HL-60 (cell line): ENCODE data around the gene TNFSF4.

Experiments used
- GABPA ChIP-seq: IDR thresholded peaks from 2 replicates; pipeline ENCODE4 v1.6.1; 2012; ENCODE audit warnings: low read depth
- POLR2AphosphoS5 ChIP-seq: IDR thresholded peaks from 2 replicates; pipeline ENCODE4 v1.6.1; 2012; ENCODE audit warnings: low read depth
- SPI1 ChIP-seq: IDR thresholded peaks from 2 replicates; pipeline ENCODE4 v1.6.1; 2012; ENCODE audit warnings: low read depth, mild to moderate bottlenecking, borderline replicate concordance
- TF ChIP-seq, protein P1 (sequence below): IDR thresholded peaks from one replicate; pipeline ENCODE4 v1.5.1; 2011; ENCODE audit warnings: low read length, control low read depth, inconsistent platforms; ENCODE audit not compliant: insufficient read depth
- TF ChIP-seq, protein P2 (sequence below): IDR thresholded peaks from 2 replicates; pipeline ENCODE4 v1.6.1; 2012; ENCODE audit warnings: low read depth; ENCODE audit not compliant: insufficient replicate concordance

- TF ChIP-seq, protein P1, sequence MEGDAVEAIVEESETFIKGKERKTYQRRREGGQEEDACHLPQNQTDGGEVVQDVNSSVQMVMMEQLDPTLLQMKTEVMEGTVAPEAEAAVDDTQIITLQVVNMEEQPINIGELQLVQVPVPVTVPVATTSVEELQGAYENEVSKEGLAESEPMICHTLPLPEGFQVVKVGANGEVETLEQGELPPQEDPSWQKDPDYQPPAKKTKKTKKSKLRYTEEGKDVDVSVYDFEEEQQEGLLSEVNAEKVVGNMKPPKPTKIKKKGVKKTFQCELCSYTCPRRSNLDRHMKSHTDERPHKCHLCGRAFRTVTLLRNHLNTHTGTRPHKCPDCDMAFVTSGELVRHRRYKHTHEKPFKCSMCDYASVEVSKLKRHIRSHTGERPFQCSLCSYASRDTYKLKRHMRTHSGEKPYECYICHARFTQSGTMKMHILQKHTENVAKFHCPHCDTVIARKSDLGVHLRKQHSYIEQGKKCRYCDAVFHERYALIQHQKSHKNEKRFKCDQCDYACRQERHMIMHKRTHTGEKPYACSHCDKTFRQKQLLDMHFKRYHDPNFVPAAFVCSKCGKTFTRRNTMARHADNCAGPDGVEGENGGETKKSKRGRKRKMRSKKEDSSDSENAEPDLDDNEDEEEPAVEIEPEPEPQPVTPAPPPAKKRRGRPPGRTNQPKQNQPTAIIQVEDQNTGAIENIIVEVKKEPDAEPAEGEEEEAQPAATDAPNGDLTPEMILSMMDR = no peak
- TF ChIP-seq POLR2AphosphoS5 (no peak), GABPA (no peak), SPI1 (no peak)
- TF ChIP-seq, protein P2, sequence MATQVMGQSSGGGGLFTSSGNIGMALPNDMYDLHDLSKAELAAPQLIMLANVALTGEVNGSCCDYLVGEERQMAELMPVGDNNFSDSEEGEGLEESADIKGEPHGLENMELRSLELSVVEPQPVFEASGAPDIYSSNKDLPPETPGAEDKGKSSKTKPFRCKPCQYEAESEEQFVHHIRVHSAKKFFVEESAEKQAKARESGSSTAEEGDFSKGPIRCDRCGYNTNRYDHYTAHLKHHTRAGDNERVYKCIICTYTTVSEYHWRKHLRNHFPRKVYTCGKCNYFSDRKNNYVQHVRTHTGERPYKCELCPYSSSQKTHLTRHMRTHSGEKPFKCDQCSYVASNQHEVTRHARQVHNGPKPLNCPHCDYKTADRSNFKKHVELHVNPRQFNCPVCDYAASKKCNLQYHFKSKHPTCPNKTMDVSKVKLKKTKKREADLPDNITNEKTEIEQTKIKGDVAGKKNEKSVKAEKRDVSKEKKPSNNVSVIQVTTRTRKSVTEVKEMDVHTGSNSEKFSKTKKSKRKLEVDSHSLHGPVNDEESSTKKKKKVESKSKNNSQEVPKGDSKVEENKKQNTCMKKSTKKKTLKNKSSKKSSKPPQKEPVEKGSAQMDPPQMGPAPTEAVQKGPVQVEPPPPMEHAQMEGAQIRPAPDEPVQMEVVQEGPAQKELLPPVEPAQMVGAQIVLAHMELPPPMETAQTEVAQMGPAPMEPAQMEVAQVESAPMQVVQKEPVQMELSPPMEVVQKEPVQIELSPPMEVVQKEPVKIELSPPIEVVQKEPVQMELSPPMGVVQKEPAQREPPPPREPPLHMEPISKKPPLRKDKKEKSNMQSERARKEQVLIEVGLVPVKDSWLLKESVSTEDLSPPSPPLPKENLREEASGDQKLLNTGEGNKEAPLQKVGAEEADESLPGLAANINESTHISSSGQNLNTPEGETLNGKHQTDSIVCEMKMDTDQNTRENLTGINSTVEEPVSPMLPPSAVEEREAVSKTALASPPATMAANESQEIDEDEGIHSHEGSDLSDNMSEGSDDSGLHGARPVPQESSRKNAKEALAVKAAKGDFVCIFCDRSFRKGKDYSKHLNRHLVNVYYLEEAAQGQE = no peak
Observed at GRCh38 chr1:173176246-173176645, 30.9 kb downstream of the TNFSF4 start.
